Natural killer cell treated with Interleukin-12 subunit alpha and Interleukin-12 subunit beta and Interleukin-15 and Interleukin-18, amount 100 ng/mL, for 72 hours (primary cell): ENCODE data around the gene ABCC2. TPM values are rescaled to one million over a fixed set of nuclear protein-coding genes. Genes with fewer than 3 reads are reported as not detected.

ENCODE experiments used
- ATAC-seq, 2 donors: fragments of 150-1000 bp; cut with Tn5 transposase in 1 of 2; sonication (Bioruptor Pico), chemical (Tn5 transposase) in 1 of 2; 2 replicates each; pipeline ENCODE4 v1.10.0; 2021
- DNase-seq: peaks from one replicate; pipeline ENCODE4 v3.0.0; 2022; ENCODE audit warnings: low spot score
- H3K27ac Mint-ChIP-seq, 2 donors: 1 replicate in 1 of 2; 2 replicates in 1 of 2; pipeline ENCODE4 v1.8.0; 2022; ENCODE audit warnings: mixed read lengths in 2 of 2, mild to moderate bottlenecking in 1 of 2, moderate library complexity in 1 of 2
- H3K27me3 Mint-ChIP-seq, 2 donors: 1 replicate in 1 of 2; 2 replicates in 1 of 2; pipeline ENCODE4 v1.8.0; 2022; ENCODE audit warnings: mixed read lengths in 2 of 2
- H3K36me3 Mint-ChIP-seq: one replicate; pipeline ENCODE4 v1.8.0; 2022; ENCODE audit warnings: mixed read lengths
- H3K4me1 Mint-ChIP-seq, 2 donors: 1 replicate in 1 of 2; 2 replicates in 1 of 2; pipeline ENCODE4 v1.8.0; 2022; ENCODE audit warnings: low read depth in 2 of 2, mixed read lengths in 2 of 2, mild to moderate bottlenecking in 1 of 2
- H3K4me3 Mint-ChIP-seq: one replicate; pipeline ENCODE4 v1.8.0; 2022; ENCODE audit warnings: mixed read lengths
- H3K9me3 Mint-ChIP-seq: 2 replicates; pipeline ENCODE4 v1.8.0; 2022; ENCODE audit warnings: mixed read lengths
- total RNA-seq, 2 donors: library from RNA; stranded (reverse); gene quantifications; one replicate each; pipeline ENCODE4 v1.2.3, GENCODE V29; 2022

The ABCC2 gene
- total RNA-seq, 2 donors from 2014 or later, result 1.5 to 3.4 TPM

- no peak for DNase-seq
- no peaks in the 10 kb centered on the region for H3K4me1 Mint-ChIP-seq
- H3K9me3 Mint-ChIP-seq, result no peaks in the 10 kb centered on the region
- no peak for ATAC-seq
- H3K36me3 Mint-ChIP-seq, result peaks cover 39% of the 10 kb centered on the region
- no peak overlapping the region for H3K27ac Mint-ChIP-seq
- H3K27me3 Mint-ChIP-seq, result no peaks in the 10 kb centered on the region
- H3K4me3 Mint-ChIP-seq, result no peak overlapping the region
These were observed 24.1 kb upstream of the ABCC2 start for GRCh38 chr10:99758211-99758891.

- no peak for ATAC-seq
- Mint-ChIP-seq H3K9me3 (no peaks in the 10 kb centered on the region), H3K4me1 (peaks cover 3 to 7% of the 10 kb centered on the region in 2 donors), H3K27me3 (no peaks in the 10 kb centered on the region), H3K4me3 (no peak overlapping the region), H3K36me3 (peaks cover 39% of the 10 kb centered on the region), H3K27ac (no peak overlapping the region)
- DNase-seq, result no peak
These were observed 22.1 kb upstream of the ABCC2 start for GRCh38 chr10:99760321-99760720.

- Mint-ChIP-seq H3K27me3 (no peaks in the 10 kb centered on the region), H3K27ac (no peak overlapping the region), H3K36me3 (peaks cover 39% of the 10 kb centered on the region), H3K4me3 (no peak overlapping the region), H3K4me1 (peaks cover 9 to 18% of the 10 kb centered on the region in 2 donors), H3K9me3 (no peaks in the 10 kb centered on the region)
- ATAC-seq, result no peak
- DNase-seq, result no peak
These were observed 21.1 kb upstream of the ABCC2 start for GRCh38 chr10:99761365-99761764.

GRCh38 chr10:99765672-99766301 lies 16.7 kb upstream of the ABCC2 start:
- Mint-ChIP-seq H3K27ac (no peak overlapping the region), H3K36me3 (peaks cover 10% of the 10 kb centered on the region), H3K4me3 (peak overlapping the region; percentile 0), H3K9me3 (no peaks in the 10 kb centered on the region), H3K4me1 (peaks cover 18 to 25% of the 10 kb centered on the region in 2 donors), H3K27me3 (no peaks in the 10 kb centered on the region)
- DNase-seq (no peak), ATAC-seq (no peak)

GRCh38 chr10:99766302-99766681 lies 16.1 kb upstream of the ABCC2 start:
- H3K36me3 Mint-ChIP-seq, result peaks cover 6% of the 10 kb centered on the region
- peaks cover 18 to 25% of the 10 kb centered on the region in 2 donors for H3K4me1 Mint-ChIP-seq
- ATAC-seq, result peak; percentile 93 to 99
- H3K9me3 Mint-ChIP-seq, result no peaks in the 10 kb centered on the region
- DNase-seq, result peak; percentile 61
- no peaks in the 10 kb centered on the region for H3K27me3 Mint-ChIP-seq
- peak overlapping the region; percentile 0 for H3K4me3 Mint-ChIP-seq
- H3K27ac Mint-ChIP-seq, result no peak overlapping the region

GRCh38 chr10:99767901-99768300 lies 14.5 kb upstream of the ABCC2 start:
- no peak for DNase-seq
- no peaks in the 10 kb centered on the region for H3K9me3 Mint-ChIP-seq
- peaks cover 18 to 25% of the 10 kb centered on the region in 2 donors for H3K4me1 Mint-ChIP-seq
- no peak overlapping the region for H3K27ac Mint-ChIP-seq
- H3K4me3 Mint-ChIP-seq, result no peak overlapping the region
- no peaks in the 10 kb centered on the region for H3K27me3 Mint-ChIP-seq
- no peaks in the 10 kb centered on the region for H3K36me3 Mint-ChIP-seq
- ATAC-seq, result no peak

GRCh38 chr10:99768556-99768955 lies 13.9 kb upstream of the ABCC2 start:
- Mint-ChIP-seq H3K36me3 (no peaks in the 10 kb centered on the region), H3K9me3 (no peaks in the 10 kb centered on the region), H3K4me3 (no peak overlapping the region), H3K4me1 (peaks cover 18 to 25% of the 10 kb centered on the region in 2 donors), H3K27me3 (no peaks in the 10 kb centered on the region), H3K27ac (no peak overlapping the region)
- DNase-seq (no peak), ATAC-seq (no peak)

- ATAC-seq (no peak), DNase-seq (no peak)
- H3K36me3 Mint-ChIP-seq, result no peaks in the 10 kb centered on the region
- no peak overlapping the region for H3K27ac Mint-ChIP-seq
- no peaks in the 10 kb centered on the region for H3K9me3 Mint-ChIP-seq
- H3K4me3 Mint-ChIP-seq, result no peak overlapping the region
- peaks cover 15 to 20% of the 10 kb centered on the region in 2 donors for H3K4me1 Mint-ChIP-seq
- no peaks in the 10 kb centered on the region for H3K27me3 Mint-ChIP-seq
These were observed 12.7 kb upstream of the ABCC2 start for GRCh38 chr10:99769706-99770105.

GRCh38 chr10:99770408-99771045 lies 11.9 kb upstream of the ABCC2 start:
- Mint-ChIP-seq H3K36me3 (no peaks in the 10 kb centered on the region), H3K9me3 (no peaks in the 10 kb centered on the region), H3K4me3 (no peak overlapping the region), H3K4me1 (peaks cover 15% of the 10 kb centered on the region in 2 donors), H3K27me3 (no peaks in the 10 kb centered on the region), H3K27ac (no peak overlapping the region)
- ATAC-seq, result no peak
- DNase-seq, result no peak

- ATAC-seq (no peak), DNase-seq (no peak)
- H3K36me3 Mint-ChIP-seq, result no peaks in the 10 kb centered on the region
- H3K27ac Mint-ChIP-seq, result no peak overlapping the region
- H3K9me3 Mint-ChIP-seq, result no peaks in the 10 kb centered on the region
- peaks cover 0 to 6% of the 10 kb centered on the region in 2 donors for H3K27me3 Mint-ChIP-seq
- H3K4me3 Mint-ChIP-seq, result no peak overlapping the region
- H3K4me1 Mint-ChIP-seq, result peaks cover 12 to 15% of the 10 kb centered on the region in 2 donors
These were observed 6.6 kb upstream of the ABCC2 start for GRCh38 chr10:99775850-99776249.

GRCh38 chr10:99777918-99778714 lies 4.3 kb upstream of the ABCC2 start:
- H3K9me3 Mint-ChIP-seq, result no peaks in the 10 kb centered on the region
- DNase-seq (no peak), ATAC-seq (no peak)
- H3K27me3 Mint-ChIP-seq, result peaks cover 0 to 6% of the 10 kb centered on the region in 2 donors
- no peaks in the 10 kb centered on the region for H3K36me3 Mint-ChIP-seq
- H3K4me3 Mint-ChIP-seq, result no peak overlapping the region
- H3K4me1 Mint-ChIP-seq, result peaks cover 12 to 15% of the 10 kb centered on the region in 2 donors
- H3K27ac Mint-ChIP-seq, result no peak overlapping the region

GRCh38 chr10:99779335-99779734 lies 3.1 kb upstream of the ABCC2 start:
- H3K4me3 Mint-ChIP-seq, result peak overlapping the region; percentile 61
- H3K9me3 Mint-ChIP-seq, result no peaks in the 10 kb centered on the region
- peak overlapping the region; percentile 49 to 72 for H3K27ac Mint-ChIP-seq
- DNase-seq (no peak), ATAC-seq (peak; percentile 75 to 88)
- no peaks in the 10 kb centered on the region for H3K36me3 Mint-ChIP-seq
- peaks cover 0 to 6% of the 10 kb centered on the region in 2 donors for H3K27me3 Mint-ChIP-seq
- H3K4me1 Mint-ChIP-seq, result peaks cover 12 to 15% of the 10 kb centered on the region in 2 donors

- H3K36me3 Mint-ChIP-seq, result no peaks in the 10 kb centered on the region
- DNase-seq (no peak), ATAC-seq (no peak)
- no peaks in the 10 kb centered on the region for H3K9me3 Mint-ChIP-seq
- H3K4me1 Mint-ChIP-seq, result peaks cover 12 to 15% of the 10 kb centered on the region in 2 donors
- no peak overlapping the region for H3K4me3 Mint-ChIP-seq
- H3K27ac Mint-ChIP-seq, result no peak overlapping the region
- peaks cover 0 to 6% of the 10 kb centered on the region in 2 donors for H3K27me3 Mint-ChIP-seq
These were observed 558 bp upstream of the ABCC2 start for GRCh38 chr10:99781734-99782429.
